RWPE2 (cell line): ENCODE measurements around the gene CAPZB.

Experiments used
- ATAC-seq: fragments of 200-7000 bp; cut with Tn5 transposase; 3 replicates; pipeline ENCODE4 v1.9.1; 2021; ENCODE audit warnings: low read depth
- DNase-seq: peaks from one replicate; pipeline ENCODE4 v3.0.0-alpha.2; 2020; ENCODE audit warnings: low spot score
- H3K27ac ChIP-seq: fragments of 450-650 bp; 2 replicates; pipeline ENCODE4 v1.5.1; 2017; ENCODE audit warnings: mild to moderate bottlenecking; ENCODE audit not compliant: poor library complexity, severe bottlenecking
- H3K27me3 ChIP-seq: fragments of 250-450 bp; sonication (Bioruptor Pico); 2 replicates; pipeline ENCODE4 v1.5.1; 2021; ENCODE audit warnings: mild to moderate bottlenecking, moderate library complexity; ENCODE audit not compliant: insufficient read depth, poor library complexity, severe bottlenecking
- H3K36me3 ChIP-seq: fragments of 250-450 bp; sonication (Bioruptor Pico); 2 replicates; pipeline ENCODE4 v1.5.1; 2020; ENCODE audit warnings: low read depth, mild to moderate bottlenecking, moderate library complexity
- H3K4me1 ChIP-seq: fragments of 250-450 bp; sonication (Bioruptor Pico); 2 replicates; pipeline ENCODE4 v1.5.1; 2021; ENCODE audit warnings: mild to moderate bottlenecking, moderate library complexity; ENCODE audit not compliant: insufficient read depth, poor library complexity, severe bottlenecking
- H3K4me3 ChIP-seq: fragments of 250-450 bp; sonication (Bioruptor Pico); 2 replicates; pipeline ENCODE4 v1.5.1; 2021; ENCODE audit warnings: mild to moderate bottlenecking, moderate library complexity; ENCODE audit not compliant: severe bottlenecking
- H3K9me3 ChIP-seq: fragments of 250-450 bp; sonication (Bioruptor Pico); 2 replicates; pipeline ENCODE4 v1.5.1; 2021; ENCODE audit warnings: mild to moderate bottlenecking, moderate library complexity; ENCODE audit not compliant: severe bottlenecking
- TF ChIP-seq, protein P1 (sequence below): fragments of 450-650 bp; IDR thresholded peaks from one replicate; pipeline ENCODE4 v1.5.1; 2017; ENCODE audit warnings: mild to moderate bottlenecking, moderate library complexity; ENCODE audit not compliant: poor library complexity, severe bottlenecking

The CAPZB gene

DNA sequence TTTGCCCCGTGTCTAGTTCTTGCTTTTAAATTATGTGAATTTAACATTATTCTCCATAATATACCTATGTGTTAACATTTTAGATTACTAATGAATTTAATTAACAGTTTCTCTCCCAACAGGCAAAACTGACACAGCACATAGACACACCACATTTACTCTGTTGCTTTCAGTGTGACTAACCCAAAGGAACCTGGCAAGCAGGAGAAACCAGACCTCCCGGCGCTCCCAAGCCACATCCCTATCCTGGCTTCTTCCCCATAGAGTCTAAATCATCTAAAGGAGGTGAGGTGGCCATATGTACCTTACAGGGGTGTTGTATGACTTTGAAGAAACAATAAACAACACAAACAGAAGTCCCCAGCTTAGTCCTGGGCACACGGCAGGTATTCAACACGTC lies 69.2 kb downstream of the CAPZB start:
- Histone ChIP-seq H3K9me3 (no peaks in the 10 kb centered on the region), H3K27me3 (no peaks in the 10 kb centered on the region), H3K4me3 (no peak overlapping the region), H3K4me1 (no peaks in the 10 kb centered on the region), H3K36me3 (peaks cover 16% of the 10 kb centered on the region), H3K27ac (no peak overlapping the region)
- TF ChIP-seq, protein P1, sequence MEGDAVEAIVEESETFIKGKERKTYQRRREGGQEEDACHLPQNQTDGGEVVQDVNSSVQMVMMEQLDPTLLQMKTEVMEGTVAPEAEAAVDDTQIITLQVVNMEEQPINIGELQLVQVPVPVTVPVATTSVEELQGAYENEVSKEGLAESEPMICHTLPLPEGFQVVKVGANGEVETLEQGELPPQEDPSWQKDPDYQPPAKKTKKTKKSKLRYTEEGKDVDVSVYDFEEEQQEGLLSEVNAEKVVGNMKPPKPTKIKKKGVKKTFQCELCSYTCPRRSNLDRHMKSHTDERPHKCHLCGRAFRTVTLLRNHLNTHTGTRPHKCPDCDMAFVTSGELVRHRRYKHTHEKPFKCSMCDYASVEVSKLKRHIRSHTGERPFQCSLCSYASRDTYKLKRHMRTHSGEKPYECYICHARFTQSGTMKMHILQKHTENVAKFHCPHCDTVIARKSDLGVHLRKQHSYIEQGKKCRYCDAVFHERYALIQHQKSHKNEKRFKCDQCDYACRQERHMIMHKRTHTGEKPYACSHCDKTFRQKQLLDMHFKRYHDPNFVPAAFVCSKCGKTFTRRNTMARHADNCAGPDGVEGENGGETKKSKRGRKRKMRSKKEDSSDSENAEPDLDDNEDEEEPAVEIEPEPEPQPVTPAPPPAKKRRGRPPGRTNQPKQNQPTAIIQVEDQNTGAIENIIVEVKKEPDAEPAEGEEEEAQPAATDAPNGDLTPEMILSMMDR = no peak
- DNase-seq (no peak), ATAC-seq (no peak)

DNA sequence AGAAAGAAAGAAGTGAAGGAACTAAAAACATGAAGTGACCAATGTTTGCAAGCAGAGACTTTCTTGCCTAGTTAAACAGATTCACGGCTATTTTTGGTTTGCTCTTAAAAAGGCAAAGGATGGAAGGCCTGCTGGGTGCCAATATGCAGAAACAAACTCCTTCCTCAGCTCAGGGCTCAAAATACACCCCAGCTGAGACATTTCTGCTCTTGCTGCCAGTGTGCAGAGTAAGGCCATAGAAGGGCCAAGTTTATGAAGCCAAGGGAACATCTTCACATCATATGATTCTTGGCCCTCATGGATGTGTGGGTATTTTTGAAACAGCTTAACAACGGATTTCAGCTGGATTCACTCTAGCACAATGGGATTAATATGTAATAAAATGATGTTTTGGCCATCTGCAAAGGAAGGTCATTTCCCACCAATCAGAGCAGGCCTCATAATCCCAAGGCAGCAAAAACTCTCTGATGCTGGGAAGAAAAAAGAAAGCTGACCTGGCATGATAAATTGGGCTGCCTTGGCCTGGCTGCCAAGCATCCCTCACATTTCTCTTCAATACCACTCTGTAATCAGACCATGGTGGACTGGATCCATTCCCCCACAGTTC lies 70.7 kb downstream of the CAPZB start:
- Histone ChIP-seq H3K4me1 (no peaks in the 10 kb centered on the region), H3K4me3 (no peak overlapping the region), H3K27me3 (no peaks in the 10 kb centered on the region), H3K9me3 (no peaks in the 10 kb centered on the region), H3K27ac (no peak overlapping the region), H3K36me3 (peaks cover 12% of the 10 kb centered on the region)
- TF ChIP-seq, protein P1 = no peak
- ATAC-seq (no peak), DNase-seq (no peak)

DNA sequence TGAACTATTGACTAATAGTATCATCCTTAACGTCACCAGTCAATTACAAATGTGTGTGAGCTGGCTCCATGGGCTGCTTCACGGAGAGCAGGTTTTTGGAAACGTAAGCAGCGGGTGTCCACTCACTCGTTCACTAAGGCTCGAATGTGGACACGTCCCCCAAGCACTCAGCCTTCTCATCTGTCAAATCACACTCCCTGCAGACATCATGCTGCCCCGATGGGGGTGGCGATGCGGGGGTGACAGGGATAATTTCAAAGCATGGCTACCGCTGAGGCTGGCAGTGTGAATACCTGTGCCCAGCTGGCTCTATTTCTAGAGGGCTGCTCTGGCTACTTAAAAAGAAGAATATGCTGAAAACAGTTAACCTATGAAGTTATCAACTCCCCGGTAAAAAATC lies 71.3 kb downstream of the CAPZB start:
- Histone ChIP-seq H3K27ac (no peak overlapping the region), H3K4me1 (no peaks in the 10 kb centered on the region), H3K4me3 (no peak overlapping the region), H3K36me3 (peaks cover 8% of the 10 kb centered on the region), H3K27me3 (no peaks in the 10 kb centered on the region), H3K9me3 (no peaks in the 10 kb centered on the region)
- DNase-seq (no peak), ATAC-seq (no peak)
- TF ChIP-seq, protein P1 = no peak

DNA sequence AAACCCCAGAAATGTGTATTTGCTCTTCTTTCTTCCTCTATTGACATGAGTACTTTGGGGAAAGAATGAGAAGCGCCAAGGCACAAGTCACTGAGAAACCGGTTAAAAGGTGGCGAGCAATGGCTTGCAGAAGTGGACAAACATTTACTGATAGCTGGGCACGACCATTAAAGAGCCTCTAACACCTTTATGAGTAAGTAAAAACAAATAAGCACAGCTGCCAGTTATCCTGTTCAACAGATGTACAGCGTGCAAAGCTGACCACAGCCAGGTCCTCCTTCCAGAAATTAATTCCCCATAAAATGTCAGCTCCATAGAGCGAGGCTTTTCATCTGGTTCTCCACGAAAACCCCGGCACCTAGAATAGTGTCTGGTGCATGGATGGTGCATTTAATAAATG lies 72.7 kb downstream of the CAPZB start:
- H3K27ac ChIP-seq = no peak overlapping the region
- H3K9me3 ChIP-seq = no peaks in the 10 kb centered on the region
- no peak for DNase-seq
- no peaks in the 10 kb centered on the region; the same call in 1 of the 2 replicates for H3K36me3 ChIP-seq
- no peaks in the 10 kb centered on the region for H3K4me1 ChIP-seq
- ATAC-seq = no peak
- H3K27me3 ChIP-seq = no peaks in the 10 kb centered on the region
- no peak overlapping the region for H3K4me3 ChIP-seq
- TF ChIP-seq, protein P1 = no peak

DNA sequence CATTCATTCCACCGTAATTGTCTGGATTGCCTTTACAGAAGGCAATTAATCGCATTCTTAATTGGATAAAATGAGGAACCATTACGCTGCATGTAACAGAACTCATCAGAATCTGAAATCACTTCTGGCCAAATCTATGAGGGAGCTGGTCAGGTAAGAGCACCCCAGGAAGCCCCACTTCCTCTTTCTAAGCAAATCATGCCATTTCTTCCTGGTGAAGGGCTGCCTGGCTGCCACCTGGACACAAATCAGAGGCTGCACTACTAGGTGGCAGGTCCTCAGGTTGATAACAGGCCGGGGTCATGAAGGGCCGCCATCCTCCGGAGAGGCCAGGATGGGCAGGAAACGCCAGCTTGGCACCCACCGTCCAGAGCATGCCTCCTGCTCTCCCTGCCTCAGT lies 73.7 kb downstream of the CAPZB start:
- Histone ChIP-seq H3K27me3 (no peaks in the 10 kb centered on the region), H3K9me3 (no peaks in the 10 kb centered on the region), H3K4me3 (no peak overlapping the region), H3K36me3 (no peaks in the 10 kb centered on the region; the same call in 1 of the 2 replicates), H3K4me1 (no peaks in the 10 kb centered on the region), H3K27ac (no peak overlapping the region)
- DNase-seq = no peak
- ATAC-seq = no peak
- TF ChIP-seq, protein P1 = no peak
